H4 (cell line): Measurements from ENCODE around the gene TMEM258. TPM values are rescaled to one million over a fixed set of nuclear protein-coding genes. Genes with fewer than 3 reads are reported as not detected.

Source experiments
- DNase-seq: peaks from one replicate; pipeline ENCODE4 v3.0.0-alpha.2; 2015; ENCODE audit warnings: low spot score
- total RNA-seq: library from RNA; depleted of rRNA; stranded (reverse); fragments of >200 nt; shearing (Covaris generic); gene quantifications from 2 replicates; pipeline ENCODE4 v1.2.3, GENCODE V29; 2014; rRNA removed

Gene TMEM258
- 133 and 142 TPM in 2 replicates for total RNA-seq

GRCh38 chr11:61792310-61793082, at the start of gene TMEM258, which contains the start of gene FEN1:
TMEM258 (minus strand) TSS chr11:61792599; CDS start chr11:61792558, 41 bp downstream.
FEN1 (plus strand) TSS chr11:61792911; CDS start chr11:61795362, 2,451 bp downstream.
- DNase-seq = peak; percentile 92

GRCh38 chr11:61841636-61842527, 49.5 kb upstream of the TMEM258 start:
- no peak for DNase-seq

GRCh38 chr11:61840371-61840770, 48.0 kb upstream of the TMEM258 start:
- DNase-seq = no peak

GRCh38 chr11:61839742-61840141, 47.3 kb upstream of the TMEM258 start:
- DNase-seq = no peak

- DNase-seq = no peak
These were observed 46.5 kb upstream of the TMEM258 start for GRCh38 chr11:61838921-61839320.

GRCh38 chr11:61838501-61838900, 46.1 kb upstream of the TMEM258 start:
- DNase-seq = no peak

- DNase-seq = no peak
These were observed 45.1 kb upstream of the TMEM258 start for GRCh38 chr11:61837411-61838005.

- no peak for DNase-seq
These were observed 43.8 kb upstream of the TMEM258 start for GRCh38 chr11:61836193-61836592.

GRCh38 chr11:61834278-61835048, 42.1 kb upstream of the TMEM258 start:
- peak; percentile 29 for DNase-seq

GRCh38 chr11:61833926-61834277, 41.5 kb upstream of the TMEM258 start:
- no peak for DNase-seq

GRCh38 chr11:61833471-61833870, 41.1 kb upstream of the TMEM258 start:
- DNase-seq = no peak

- DNase-seq = no peak
These were observed 40.4 kb upstream of the TMEM258 start for GRCh38 chr11:61832754-61833153.

GRCh38 chr11:61832207-61832606, 39.8 kb upstream of the TMEM258 start:
- no peak for DNase-seq

- DNase-seq = no peak
These were observed 38.1 kb upstream of the TMEM258 start for GRCh38 chr11:61830237-61831105.

GRCh38 chr11:61829806-61830205, 37.4 kb upstream of the TMEM258 start:
- no peak for DNase-seq

GRCh38 chr11:61828629-61829407, 36.4 kb upstream of the TMEM258 start:
- no peak for DNase-seq

- no peak for DNase-seq
These were observed 35.9 kb upstream of the TMEM258 start for GRCh38 chr11:61828379-61828628.

GRCh38 chr11:61827571-61828378, 35.4 kb upstream of the TMEM258 start, which contains the start of gene FADS2:
FADS2 (plus strand) TSS chr11:61828300; CDS start chr11:61828391, 91 bp downstream.
- DNase-seq = peak; percentile 39
